Measurements from ENCODE around the gene GCNT1. TPM values are rescaled to one million over a fixed set of nuclear protein-coding genes. Genes with fewer than 3 reads are reported as not detected.
"Not testable (repeated sequence)": the region's sequence is repeated elsewhere in the genome, so short reads cannot be mapped to it uniquely, and the experiment has no call there.

Gene GCNT1
- total RNA-seq, 2 donors from 2014 or later: 6.4 to 9.0 TPM

DNA sequence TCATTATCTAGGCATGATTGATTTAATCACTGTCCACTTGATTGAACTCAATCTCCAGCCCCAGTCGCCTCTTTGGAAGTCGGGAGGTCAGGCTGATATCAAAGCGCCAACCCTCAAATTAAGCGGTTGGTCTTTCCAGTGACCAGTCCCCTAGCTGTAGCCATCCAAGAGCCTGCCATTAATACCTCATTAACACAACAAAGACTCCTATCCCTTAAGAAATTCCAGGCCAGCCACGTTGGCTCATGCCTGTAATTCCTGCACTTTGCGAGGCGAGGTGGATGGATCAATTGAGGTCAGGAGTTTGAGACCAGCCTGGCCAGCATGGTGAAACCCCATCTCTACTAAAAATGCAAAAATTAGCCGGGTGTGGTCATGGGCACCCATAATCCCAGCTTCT is 27.4 kb upstream of the GCNT1 start:
- ATAC-seq: no peak
- Mint-ChIP-seq H3K4me3 (no peak overlapping the region), H3K27me3 (peaks cover 7% of the 10 kb centered on the region), H3K27ac (no peak overlapping the region), H3K36me3 (ENCODE audit: low read depth) (no peaks in the 10 kb centered on the region), H3K4me1 (no peaks in the 10 kb centered on the region)
- H3K9me3 ChIP-seq (ENCODE audit: control insufficient read depth, low read length, poor library complexity, severe bottlenecking): no peaks in the 10 kb centered on the region
- no peak for DNase-seq

DNA sequence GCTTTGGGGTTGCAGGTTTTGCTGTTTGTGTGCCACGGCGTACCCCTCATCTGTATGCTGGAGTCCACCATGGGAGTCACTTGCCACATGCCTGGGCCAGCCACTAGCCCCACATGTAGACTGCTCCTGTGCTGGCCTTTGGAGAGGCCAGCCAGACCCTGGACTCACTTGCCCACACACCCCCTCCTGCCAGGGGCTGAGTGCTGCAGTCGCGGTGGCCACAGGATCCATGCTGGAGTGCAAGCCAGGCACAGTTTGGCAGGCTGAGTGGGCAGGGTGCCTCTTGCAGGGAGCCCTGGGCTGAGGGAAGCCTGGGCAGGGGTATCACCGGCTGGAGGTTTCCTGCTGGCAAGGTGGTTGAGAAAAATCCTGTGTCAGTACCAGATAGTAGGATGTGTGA is 25.6 kb upstream of the GCNT1 start:
- no peaks in the 10 kb centered on the region for H3K9me3 ChIP-seq (ENCODE audit: control insufficient read depth, low read length, poor library complexity, severe bottlenecking)
- H3K27me3 Mint-ChIP-seq: peaks cover 7% of the 10 kb centered on the region
- no peaks in the 10 kb centered on the region for H3K36me3 Mint-ChIP-seq (ENCODE audit: low read depth)
- H3K4me3 Mint-ChIP-seq: no peak overlapping the region
- DNase-seq (no peak), ATAC-seq (no peak)
- no peaks in the 10 kb centered on the region for H3K4me1 Mint-ChIP-seq
- H3K27ac Mint-ChIP-seq: no peak overlapping the region

DNA sequence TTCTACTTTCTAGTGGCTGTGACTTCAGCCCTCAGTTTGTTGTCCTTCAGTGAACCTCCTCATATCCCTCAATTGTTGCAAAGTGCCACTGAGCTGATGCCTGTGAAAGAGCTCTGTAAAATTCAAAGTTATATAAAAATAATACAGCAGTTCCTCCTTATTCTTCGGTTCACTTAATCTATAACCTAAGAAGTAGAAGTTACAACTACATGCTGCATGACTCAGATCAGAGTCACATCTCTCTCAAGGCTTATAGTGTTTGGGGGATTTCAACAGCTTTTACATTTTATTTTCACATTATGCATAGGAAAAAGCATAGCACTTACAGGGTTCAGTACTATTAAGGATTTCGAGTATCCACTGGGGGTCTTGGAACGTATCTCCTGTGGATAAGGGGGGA is 25.1 kb upstream of the GCNT1 start:
- Mint-ChIP-seq H3K36me3 (ENCODE audit: low read depth) (no peaks in the 10 kb centered on the region), H3K27ac (no peak overlapping the region), H3K4me3 (no peak overlapping the region), H3K4me1 (no peaks in the 10 kb centered on the region), H3K27me3 (peaks cover 7% of the 10 kb centered on the region)
- H3K9me3 ChIP-seq (ENCODE audit: control insufficient read depth, low read length, poor library complexity, severe bottlenecking): no peaks in the 10 kb centered on the region
- DNase-seq (no peak), ATAC-seq (no peak)

DNA sequence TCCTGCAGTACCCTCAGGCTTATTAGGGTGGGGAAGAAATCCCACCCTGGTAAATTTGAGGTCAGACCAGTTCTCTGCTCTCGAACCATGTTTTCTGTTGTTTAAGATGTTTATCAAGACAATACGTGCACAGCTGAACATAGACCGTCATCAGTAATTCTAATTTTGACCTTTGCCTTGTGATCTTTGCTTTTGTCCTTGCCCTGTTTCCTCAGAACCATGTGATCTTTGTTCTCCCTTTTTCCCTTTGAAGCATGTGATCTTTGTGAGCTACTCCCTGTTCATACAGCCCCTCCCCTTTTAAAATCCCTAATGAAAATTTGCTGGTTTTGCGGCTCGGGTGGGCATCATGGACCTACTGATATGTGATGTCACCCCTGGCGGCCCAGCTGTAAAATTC is 24.1 kb upstream of the GCNT1 start:
- H3K27ac Mint-ChIP-seq; H3K9me3 ChIP-seq (ENCODE audit: control insufficient read depth, low read length, poor library complexity, severe bottlenecking); H3K27me3 Mint-ChIP-seq; H3K4me1 Mint-ChIP-seq; DNase-seq; H3K36me3 Mint-ChIP-seq (ENCODE audit: low read depth); H3K4me3 Mint-ChIP-seq; ATAC-seq: not testable (repeated sequence)

DNA sequence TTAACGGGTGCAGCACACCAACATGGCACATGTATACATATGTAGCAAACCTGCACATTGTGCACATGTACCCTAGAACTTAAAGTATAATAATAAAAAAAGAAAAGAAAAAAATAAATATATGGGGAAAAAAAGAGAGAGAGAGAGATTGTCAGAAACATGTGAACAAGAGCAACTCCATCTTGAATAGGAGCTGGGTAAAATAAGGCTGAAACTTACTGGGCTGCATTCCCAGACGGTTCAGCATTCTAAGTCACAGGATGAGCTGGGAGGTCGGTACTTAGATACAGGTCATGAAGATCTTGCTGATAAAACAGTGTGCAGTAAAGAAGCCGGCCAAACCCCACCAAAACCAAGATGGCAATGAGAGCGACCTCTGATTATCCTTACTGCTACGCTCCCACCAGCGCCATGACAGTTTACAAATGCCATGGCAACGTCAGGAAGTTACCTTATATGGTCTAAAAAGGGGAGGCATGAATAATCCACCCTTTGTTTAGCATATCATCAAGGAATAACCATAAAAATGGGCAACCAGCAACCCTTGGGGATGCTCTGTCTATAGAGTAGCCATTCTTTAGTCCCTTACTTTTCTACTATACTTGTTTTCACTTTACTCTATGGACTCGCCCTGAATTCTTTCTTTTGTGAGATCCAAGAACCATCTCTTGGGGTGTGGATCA is 21.8 kb upstream of the GCNT1 start:
- not testable (repeated sequence) for H3K36me3 Mint-ChIP-seq (ENCODE audit: low read depth)

DNA sequence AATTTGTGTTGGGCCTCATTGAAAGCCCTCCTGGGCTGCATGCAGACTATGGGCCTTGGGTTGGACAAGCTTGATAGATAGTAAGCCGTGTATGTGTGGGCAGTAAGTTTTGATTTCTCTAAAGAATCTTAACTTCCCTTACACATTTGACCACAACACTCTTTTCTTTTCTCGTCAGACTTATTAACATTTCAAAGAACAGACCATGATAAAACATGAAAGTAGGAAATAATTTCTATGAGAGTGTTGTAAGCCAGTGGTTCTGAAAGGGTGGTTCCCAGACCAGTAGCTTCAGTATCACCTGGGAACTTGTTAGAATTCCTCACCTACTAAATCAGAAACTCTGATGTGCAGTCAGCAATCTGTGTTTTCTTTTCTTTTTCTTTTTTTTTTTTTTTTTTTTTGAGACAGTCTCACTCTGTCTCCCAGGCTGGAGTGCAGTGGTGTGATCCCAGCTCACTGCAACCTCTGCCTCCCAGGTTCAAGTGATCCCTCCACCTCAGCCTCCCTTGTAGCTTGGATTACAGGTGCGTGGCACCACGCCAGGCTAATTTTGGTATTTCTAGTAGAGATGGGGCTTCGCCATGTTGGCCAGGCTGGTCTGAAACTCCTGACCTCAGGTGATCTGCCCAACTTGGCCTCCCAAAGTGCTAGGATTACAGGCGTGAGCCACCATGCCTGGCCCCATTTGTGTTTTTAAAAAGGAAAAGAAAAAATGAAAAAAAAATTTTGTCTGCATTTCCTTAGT is 20.0 kb upstream of the GCNT1 start:
- Mint-ChIP-seq H3K36me3 (ENCODE audit: low read depth) (peaks cover 4% of the 10 kb centered on the region), H3K27me3 (peaks cover 15% of the 10 kb centered on the region), H3K27ac (no peak overlapping the region), H3K4me1 (peaks cover 11% of the 10 kb centered on the region), H3K4me3 (no peak overlapping the region)
- ATAC-seq: no peak
- no peak for DNase-seq
- no peaks in the 10 kb centered on the region for H3K9me3 ChIP-seq (ENCODE audit: control insufficient read depth, low read length, poor library complexity, severe bottlenecking)

More for the DNA sequence above, 21.8 kb upstream of the GCNT1 start:
- H3K27me3 Mint-ChIP-seq: peaks cover 12% of the 10 kb centered on the region
- ATAC-seq; H3K4me3 Mint-ChIP-seq; DNase-seq; H3K4me1 Mint-ChIP-seq; H3K27ac Mint-ChIP-seq; H3K9me3 ChIP-seq (ENCODE audit: control insufficient read depth, low read length, poor library complexity, severe bottlenecking): not testable (repeated sequence)

DNA sequence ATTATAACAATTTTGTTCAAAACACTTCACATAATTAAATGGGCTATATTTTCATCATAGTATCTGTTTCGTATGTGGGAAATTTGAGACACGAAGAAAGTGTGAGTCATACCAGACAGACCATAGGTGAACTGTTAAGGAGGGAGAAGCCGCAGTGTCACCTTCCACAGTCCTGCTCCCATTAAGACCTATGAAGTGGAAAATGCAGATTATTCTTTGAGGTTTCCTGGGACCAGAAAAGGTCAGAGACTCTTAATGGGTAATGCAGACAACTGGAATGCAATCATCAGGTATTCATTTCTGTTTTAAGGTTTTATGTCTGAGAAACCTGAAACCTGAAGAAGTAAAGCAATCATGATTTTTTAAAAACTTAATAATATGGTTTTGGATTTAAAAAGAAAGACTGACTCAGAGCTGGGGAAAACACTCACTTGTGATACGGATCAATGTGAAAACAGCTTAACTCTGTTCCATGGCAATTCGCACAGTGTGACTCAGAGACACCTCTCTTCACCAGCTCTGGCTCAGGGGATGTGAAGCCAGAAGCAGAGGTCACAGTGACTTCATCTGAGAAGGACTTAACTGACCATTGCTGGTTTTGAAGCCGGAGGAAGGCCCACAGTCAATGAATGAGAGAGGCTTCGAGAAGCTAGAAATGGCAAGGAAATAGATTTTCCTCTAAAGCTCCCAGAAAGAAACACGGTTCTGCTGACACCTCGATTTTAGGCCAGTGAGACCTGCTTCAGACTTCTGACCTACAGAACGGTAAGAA is 17.2 kb upstream of the GCNT1 start:
- DNase-seq: no peak

DNA sequence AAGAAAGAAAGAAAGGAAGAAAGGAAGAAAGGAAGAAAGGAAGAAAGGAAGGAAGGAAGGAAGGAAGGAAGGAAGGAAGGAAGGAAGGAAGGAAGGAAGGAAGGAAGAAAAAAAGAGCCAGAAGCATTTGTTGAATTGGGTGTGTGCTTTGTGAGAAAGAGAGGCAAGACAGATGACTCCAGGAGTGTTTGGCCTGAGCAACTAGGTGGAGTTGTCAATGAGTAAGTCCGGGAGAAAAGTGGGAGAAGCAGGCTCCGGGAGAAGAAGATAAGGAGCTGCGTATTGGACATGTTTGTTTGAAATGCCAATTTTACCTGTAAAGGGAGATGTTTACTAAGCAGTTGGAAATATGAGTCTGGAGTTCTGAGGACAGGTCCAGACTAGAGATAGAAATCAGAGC is 15.1 kb upstream of the GCNT1 start:
- Mint-ChIP-seq H3K27ac (peak overlapping the region; percentile 57), H3K36me3 (ENCODE audit: low read depth) (peaks cover 6% of the 10 kb centered on the region), H3K27me3 (peaks cover 8% of the 10 kb centered on the region), H3K4me1 (peaks cover 23% of the 10 kb centered on the region), H3K4me3 (no peak overlapping the region)
- DNase-seq (no peak), ATAC-seq (no peak)
- H3K9me3 ChIP-seq (ENCODE audit: control insufficient read depth, low read length, poor library complexity, severe bottlenecking): no peaks in the 10 kb centered on the region

More for the DNA sequence above, 17.2 kb upstream of the GCNT1 start:
- H3K4me3 Mint-ChIP-seq: no peak overlapping the region
- H3K9me3 ChIP-seq (ENCODE audit: control insufficient read depth, low read length, poor library complexity, severe bottlenecking): no peaks in the 10 kb centered on the region
- H3K4me1 Mint-ChIP-seq: peaks cover 21% of the 10 kb centered on the region
- ATAC-seq: peak; percentile 45
- H3K27ac Mint-ChIP-seq: no peak overlapping the region
- H3K27me3 Mint-ChIP-seq: peaks cover 8% of the 10 kb centered on the region
- peaks cover 6% of the 10 kb centered on the region for H3K36me3 Mint-ChIP-seq (ENCODE audit: low read depth)

DNA sequence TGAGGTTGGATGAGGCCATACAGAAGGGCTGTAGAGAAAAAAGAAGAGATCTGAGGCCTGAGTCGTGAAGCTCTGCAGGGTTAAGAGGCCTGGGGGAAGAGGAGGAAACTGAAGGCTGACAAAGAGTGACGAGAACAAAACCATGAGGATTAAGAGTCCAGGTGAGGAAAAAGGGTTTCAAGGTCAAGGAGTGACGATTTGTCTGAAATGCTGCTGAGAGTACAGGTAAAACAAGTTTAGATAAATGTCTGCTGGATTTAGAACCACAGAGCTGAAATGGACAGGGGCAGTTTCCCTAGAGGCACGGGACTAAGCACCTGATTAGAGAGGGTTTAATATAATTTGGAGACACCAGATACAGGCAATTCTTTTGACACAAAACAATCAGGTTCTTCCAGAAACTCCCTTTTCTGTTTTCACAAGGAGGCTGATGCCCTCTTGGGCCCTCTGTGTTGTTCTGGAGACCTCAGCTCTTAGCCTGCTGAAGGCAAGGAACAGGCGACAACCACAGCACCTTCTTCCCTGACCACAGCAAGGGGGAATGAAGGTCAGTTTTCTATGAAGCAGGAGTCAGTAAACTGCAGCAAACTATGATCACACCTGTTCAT is 14.6 kb upstream of the GCNT1 start:
- ATAC-seq: no peak
- DNase-seq: no peak
- peaks cover 6% of the 10 kb centered on the region for H3K36me3 Mint-ChIP-seq (ENCODE audit: low read depth)
- no peak overlapping the region for H3K4me3 Mint-ChIP-seq
- peak overlapping the region; percentile 57 for H3K27ac Mint-ChIP-seq
- no peaks in the 10 kb centered on the region for H3K9me3 ChIP-seq (ENCODE audit: control insufficient read depth, low read length, poor library complexity, severe bottlenecking)
- H3K4me1 Mint-ChIP-seq: peaks cover 23% of the 10 kb centered on the region
- peaks cover 8% of the 10 kb centered on the region for H3K27me3 Mint-ChIP-seq

DNA sequence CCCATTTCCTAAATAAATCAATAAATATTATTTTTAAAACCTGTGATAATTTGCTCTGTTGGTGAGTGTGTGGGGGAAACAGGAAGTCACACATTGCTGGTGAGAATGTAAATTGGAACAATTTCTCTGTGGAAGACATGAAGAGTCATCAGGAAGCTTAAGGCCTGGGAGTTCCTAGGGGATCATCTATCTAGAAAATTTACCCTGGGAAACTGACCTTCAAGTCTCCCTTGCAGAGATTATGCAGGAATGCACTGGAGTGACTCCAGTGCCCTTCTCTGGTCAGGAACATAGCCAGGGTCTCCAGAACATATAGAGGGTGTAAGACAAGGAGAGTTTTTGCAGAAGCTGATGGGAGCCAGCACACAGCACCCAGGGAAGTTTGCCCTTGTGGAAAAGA is 13.0 kb upstream of the GCNT1 start:
- no peak for DNase-seq
- H3K36me3 Mint-ChIP-seq (ENCODE audit: low read depth): peaks cover 4% of the 10 kb centered on the region
- no peaks in the 10 kb centered on the region for H3K9me3 ChIP-seq (ENCODE audit: control insufficient read depth, low read length, poor library complexity, severe bottlenecking)
- H3K4me1 Mint-ChIP-seq: peaks cover 21% of the 10 kb centered on the region
- peaks cover 8% of the 10 kb centered on the region for H3K27me3 Mint-ChIP-seq
- H3K4me3 Mint-ChIP-seq: no peak overlapping the region
- no peak for ATAC-seq
- H3K27ac Mint-ChIP-seq: no peak overlapping the region

DNA sequence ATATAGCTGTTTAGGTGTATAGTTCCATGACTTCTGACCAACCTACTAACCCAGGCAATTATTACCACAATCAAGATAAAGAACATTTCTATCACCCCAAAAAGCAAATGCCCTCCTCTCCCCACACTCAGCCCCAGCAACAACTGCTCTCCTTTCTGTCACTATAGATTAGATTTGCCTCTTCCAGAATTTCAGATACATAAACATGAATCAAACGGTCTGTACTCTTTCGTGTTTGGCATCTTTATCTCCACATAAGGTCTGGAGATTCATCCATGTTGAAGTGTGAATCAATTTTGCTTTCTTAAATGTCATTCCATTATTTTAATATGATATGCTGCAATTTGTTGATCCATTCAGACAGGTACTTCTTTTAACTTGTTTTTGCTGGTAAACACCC is 10.5 kb upstream of the GCNT1 start:
- no peaks in the 10 kb centered on the region for H3K27me3 Mint-ChIP-seq
- peaks cover 4% of the 10 kb centered on the region for H3K36me3 Mint-ChIP-seq (ENCODE audit: low read depth)
- H3K4me3 Mint-ChIP-seq: no peak overlapping the region
- ATAC-seq (no peak), DNase-seq (no peak)
- peak overlapping the region; percentile 79 for H3K27ac Mint-ChIP-seq
- H3K9me3 ChIP-seq (ENCODE audit: control insufficient read depth, low read length, poor library complexity, severe bottlenecking): no peaks in the 10 kb centered on the region
- H3K4me1 Mint-ChIP-seq: peaks cover 18% of the 10 kb centered on the region

DNA sequence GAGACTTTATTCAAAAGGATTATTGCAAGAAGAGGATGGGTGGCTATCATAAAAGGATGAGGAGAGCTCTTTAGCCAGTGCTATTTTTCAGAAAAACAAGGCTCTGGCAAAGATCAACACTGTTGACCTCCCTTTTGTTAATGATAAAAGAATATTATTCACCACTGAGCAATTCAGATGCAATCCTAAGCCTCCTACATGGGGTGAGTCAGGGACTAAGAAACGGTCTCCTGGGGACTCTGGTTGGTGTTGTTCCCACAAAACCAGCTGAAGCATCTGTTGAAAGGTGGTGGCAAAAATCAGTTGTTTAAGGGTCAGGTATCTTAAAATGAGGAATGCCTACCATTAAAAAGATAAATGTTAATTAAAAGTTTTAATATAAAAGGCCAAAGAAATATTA is 7.7 kb upstream of the GCNT1 start:
- DNase-seq (no peak), ATAC-seq (no peak)
- H3K27ac Mint-ChIP-seq: no peak overlapping the region
- H3K27me3 Mint-ChIP-seq: no peaks in the 10 kb centered on the region
- H3K9me3 ChIP-seq (ENCODE audit: control insufficient read depth, low read length, poor library complexity, severe bottlenecking): no peaks in the 10 kb centered on the region
- H3K36me3 Mint-ChIP-seq (ENCODE audit: low read depth): no peaks in the 10 kb centered on the region
- no peak overlapping the region for H3K4me3 Mint-ChIP-seq
- H3K4me1 Mint-ChIP-seq: peaks cover 9% of the 10 kb centered on the region

DNA sequence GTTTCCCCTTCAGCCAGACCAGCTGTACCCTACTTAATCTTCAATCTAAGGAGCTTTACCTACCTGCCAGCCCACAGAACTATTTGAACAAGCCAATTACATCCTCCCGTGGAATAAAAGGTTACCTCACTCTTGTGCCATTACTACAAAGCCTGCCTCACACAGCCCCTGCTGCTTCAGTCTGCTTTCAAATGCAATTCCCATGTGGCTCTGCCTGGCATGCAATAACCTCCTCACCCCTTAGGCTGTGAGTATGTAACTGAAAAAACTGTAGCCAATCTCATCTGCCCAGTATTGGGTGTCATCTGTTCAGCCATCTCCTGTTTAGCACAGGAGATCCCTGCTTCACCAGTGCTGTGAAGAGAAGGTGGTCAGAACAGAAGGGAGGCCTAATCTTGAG is 6.1 kb upstream of the GCNT1 start:
- H3K27ac Mint-ChIP-seq: no peak overlapping the region
- H3K4me1 Mint-ChIP-seq: peaks cover 10% of the 10 kb centered on the region
- DNase-seq (no peak), ATAC-seq (no peak)
- no peaks in the 10 kb centered on the region for H3K27me3 Mint-ChIP-seq
- no peak overlapping the region for H3K4me3 Mint-ChIP-seq
- no peaks in the 10 kb centered on the region for H3K36me3 Mint-ChIP-seq (ENCODE audit: low read depth)
- no peaks in the 10 kb centered on the region for H3K9me3 ChIP-seq (ENCODE audit: control insufficient read depth, low read length, poor library complexity, severe bottlenecking)

Measured in T-helper 17 cell (primary cell).